GM23338 (cell line): Measurements from ENCODE around the gene MMP17. TPM values are rescaled to one million over a fixed set of nuclear protein-coding genes. Genes with fewer than 3 reads are reported as not detected.
A peak's percentile ranks its signal among the peaks of the same experiment; 100 is the strongest.

Experiments
- ATAC-seq: fragments of 200-7000 bp; cut with Tn5 transposase; 3 replicates; pipeline ENCODE4 v1.9.1; 2020
- DNase-seq: peaks from one replicate; pipeline ENCODE4 v3.0.0-alpha.2; 2015; ENCODE audit warnings: low spot score
- H2AFZ ChIP-seq: fragments of 200-600 bp; sonication (generic); 2 replicates; pipeline ENCODE4 v1.8.0; 2016; ENCODE audit warnings: antibody characterized with exemption, mild to moderate bottlenecking, moderate library complexity
- H3F3A ChIP-seq: fragments of 200-600 bp; sonication (generic); replicated peaks from 2 replicates; pipeline ENCODE4 v1.8.0; 2017; ENCODE audit warnings: antibody characterized with exemption, mixed run types, low read depth
- H3K27ac ChIP-seq: fragments of 200-600 bp; sonication (generic); 2 replicates; pipeline ENCODE4 v1.6.1; 2016; ENCODE audit warnings: low read depth
- H3K27me3 ChIP-seq: fragments of 200-600 bp; sonication (generic); 2 replicates; pipeline ENCODE4 v1.8.0; 2016; ENCODE audit warnings: mild to moderate bottlenecking, mixed run types, moderate library complexity; ENCODE audit not compliant: insufficient read depth
- H3K36me3 ChIP-seq: fragments of 200-600 bp; sonication (generic); 2 replicates; pipeline ENCODE4 v1.8.0; 2016; ENCODE audit warnings: mild to moderate bottlenecking; ENCODE audit not compliant: insufficient read depth
- H3K4me1 ChIP-seq: fragments of 200-600 bp; sonication (generic); 2 replicates; pipeline ENCODE4 v1.8.0; 2016; ENCODE audit warnings: mild to moderate bottlenecking, moderate library complexity; ENCODE audit not compliant: insufficient read depth
- H3K4me2 ChIP-seq: fragments of 200-600 bp; sonication (generic); 2 replicates; pipeline ENCODE4 v1.7.1; 2017; ENCODE audit warnings: mixed run types
- H3K4me3 ChIP-seq: fragments of 200-600 bp; sonication (generic); 2 replicates; pipeline ENCODE4 v1.6.1; 2016; ENCODE audit warnings: mixed run types
- H3K79me2 ChIP-seq: fragments of 200-600 bp; sonication (generic); replicated peaks from 2 replicates; pipeline ENCODE4 v1.8.0; 2017; ENCODE audit warnings: mild to moderate bottlenecking; ENCODE audit not compliant: insufficient read depth
- H3K9me2 ChIP-seq: fragments of 200-600 bp; sonication (generic); 2 replicates; pipeline ENCODE4 v1.8.0; 2017; ENCODE audit not compliant: insufficient read depth
- H4K20me1 ChIP-seq: fragments of 200-600 bp; sonication (generic); replicated peaks from 2 replicates; pipeline ENCODE4 v1.8.0; 2017; ENCODE audit warnings: mild to moderate bottlenecking; ENCODE audit not compliant: insufficient read depth
- H3K27ac Mint-ChIP-seq: 2 replicates; pipeline ENCODE4 v1.8.0; 2020; ENCODE audit warnings: inconsistent platforms, mild to moderate bottlenecking, moderate library complexity, mixed read lengths
- H3K27me3 Mint-ChIP-seq: 3 replicates; pipeline ENCODE4 v1.8.0; 2022; ENCODE audit warnings: low read depth, mild to moderate bottlenecking, moderate library complexity, mixed read lengths, inconsistent platforms; ENCODE audit not compliant: insufficient read depth, poor library complexity
- H3K36me3 Mint-ChIP-seq: 3 replicates; pipeline ENCODE4 v1.8.0; 2021; ENCODE audit warnings: low read depth, mild to moderate bottlenecking, inconsistent platforms, moderate library complexity, mixed read lengths
- H3K4me1 Mint-ChIP-seq: 3 replicates; pipeline ENCODE4 v1.8.0; 2020; ENCODE audit warnings: mild to moderate bottlenecking, inconsistent platforms, mixed read lengths
- H3K4me3 Mint-ChIP-seq: 3 replicates; pipeline ENCODE4 v1.8.0; 2021; ENCODE audit warnings: moderate library complexity, mild to moderate bottlenecking, inconsistent platforms, mixed read lengths
- H3K9me3 Mint-ChIP-seq: 3 replicates; pipeline ENCODE4 v1.8.0; 2020; ENCODE audit warnings: moderate library complexity, mild to moderate bottlenecking, inconsistent platforms, mixed read lengths
- CREB1 ChIP-seq: fragments of 250-450 bp; sonication (Bioruptor Pico); IDR thresholded peaks from 2 replicates; pipeline ENCODE4 v1.5.0; 2020; ENCODE audit warnings: low read depth, mild to moderate bottlenecking, moderate library complexity
- CTCF ChIP-seq, 2 experiments: fragments of 200-600 bp in 1 of 2; sonication (generic) in 1 of 2; conservative IDR thresholded peaks; 2 replicates each; pipeline versions ENCODE4 v1.5.1 to v1.6.1; 2016 to 2017; ENCODE audit warnings: antibody characterized with exemption in 2 of 2, low read depth in 2 of 2, mild to moderate bottlenecking in 2 of 2, moderate library complexity in 1 of 2
- ETS1 ChIP-seq: IDR thresholded peaks from 2 replicates; pipeline ENCODE4 v1.6.1; 2016; ENCODE audit warnings: antibody characterized with exemption
- EZH2 ChIP-seq: fragments of 200-600 bp; sonication (generic); IDR thresholded peaks from one replicate; pipeline ENCODE4 v1.8.0; 2017; ENCODE audit warnings: antibody characterized with exemption, mild to moderate bottlenecking, low read depth; ENCODE audit not compliant: unreplicated experiment
- EZH2phosphoT487 ChIP-seq: fragments of 200-600 bp; sonication (generic); IDR thresholded peaks from one replicate; pipeline ENCODE4 v1.8.1; 2018; ENCODE audit warnings: antibody characterized with exemption; ENCODE audit not compliant: unreplicated experiment
- JUNB ChIP-seq: IDR thresholded peaks from one replicate; pipeline ENCODE4 v1.6.1; 2016; ENCODE audit warnings: antibody characterized with exemption; ENCODE audit not compliant: unreplicated experiment
- NANOG ChIP-seq: IDR thresholded peaks from 2 replicates; pipeline ENCODE4 v1.6.1; 2016; ENCODE audit warnings: antibody characterized with exemption, borderline replicate concordance
- POLR2AphosphoS5 ChIP-seq: IDR thresholded peaks from 2 replicates; pipeline ENCODE4 v1.6.1; 2016; ENCODE audit warnings: antibody characterized with exemption, low read depth
- STAT1 ChIP-seq: IDR thresholded peaks from one replicate; pipeline ENCODE4 v1.6.1; 2016; ENCODE audit warnings: antibody characterized with exemption; ENCODE audit not compliant: unreplicated experiment
- ZNF114 ChIP-seq: fragments of 250-450 bp; sonication (Bioruptor Pico); IDR thresholded peaks from 2 replicates; pipeline ENCODE4 v1.5.0; 2020; ENCODE audit warnings: mild to moderate bottlenecking, moderate library complexity
- ZNF331 ChIP-seq: fragments of 250-450 bp; sonication (Bioruptor Pico); IDR thresholded peaks from 2 replicates; pipeline ENCODE4 v1.5.0; 2020; ENCODE audit warnings: low read depth, mild to moderate bottlenecking, moderate library complexity
- ZNF462 ChIP-seq: fragments of 250-450 bp; sonication (Bioruptor Pico); IDR thresholded peaks from 2 replicates; pipeline ENCODE4 v1.5.0; 2020; ENCODE audit warnings: mild to moderate bottlenecking, moderate library complexity
- polyA plus RNA-seq: library from polyadenylated mRNA; unstranded; fragments of >200 nt; fragmentation: Nextera tagmentation; extraction: Ambion mirVana; gene quantifications from 2 replicates; pipeline ENCODE4 v1.2.1, GENCODE V29; 2016
- total RNA-seq: library from RNA; depleted of rRNA; stranded (reverse); fragments of >200 nt; shearing (Covaris generic); gene quantifications from 2 replicates; pipeline ENCODE4 v1.2.3, GENCODE V29; 2014

MMP17 gene
- total and polyA plus RNA-seq, 2 experiments from 2014 or later, result 10.4 to 48.5 TPM

GRCh38 chr12:131872154-131873051 is 44.2 kb downstream of the MMP17 start:
- no peak overlapping the region for H3K4me2 ChIP-seq
- 0 out of 2 replicates have a peak overlapping the region, but pooled peaks have one; percentile 47 for H2AFZ ChIP-seq
- no peaks in the 10 kb centered on the region for H3K36me3 ChIP-seq
- H3K4me1 Mint-ChIP-seq, result peaks cover 4% of the 10 kb centered on the region; the same call in 1 of the 3 replicates
- H3K9me2 ChIP-seq, result no peaks in the 10 kb centered on the region
- H3K27me3 Mint-ChIP-seq, result no peaks in the 10 kb centered on the region
- no peaks in the 10 kb centered on the region for H3K4me1 ChIP-seq
- H4K20me1 ChIP-seq, result no peaks in the 10 kb centered on the region
- no peak overlapping the region for H3K27ac Mint-ChIP-seq
- DNase-seq (no peak), ATAC-seq (peak; percentile 31; the same call in 1 of the 3 replicates)
- no peaks in the 10 kb centered on the region for H3K79me2 ChIP-seq
- peaks cover 5% of the 10 kb centered on the region; the same call in 2 of the 3 replicates for H3K36me3 Mint-ChIP-seq
- peaks cover 16% of the 10 kb centered on the region for H3K9me3 Mint-ChIP-seq
- H3F3A ChIP-seq, result no peaks in the 10 kb centered on the region
- H3K4me3 ChIP-seq, result no peak overlapping the region
- no peaks in the 10 kb centered on the region for H3K27me3 ChIP-seq
- no peak overlapping the region for H3K4me3 Mint-ChIP-seq
- TF ChIP-seq STAT1, result no peak
- no peak for TF ChIP-seq JUNB
- no peak for TF ChIP-seq POLR2AphosphoS5
- no peak for TF ChIP-seq CTCF (conservative IDR thresholded peaks at IDR 0.05; ENCODE audit: low read depth in 2 of 2)
- no peak for TF ChIP-seq ZNF114
- TF ChIP-seq ETS1, result no peak
- no peak for TF ChIP-seq EZH2phosphoT487
- TF ChIP-seq EZH2, result no peak
- TF ChIP-seq NANOG, result no peak
- TF ChIP-seq ZNF331 (CRISPR knock-in tag), result no peak
- no peak for TF ChIP-seq CREB1
- no peak for TF ChIP-seq ZNF462 (CRISPR knock-in tag)
- H3K27ac ChIP-seq, result no peak overlapping the region
